ENCODE results near the gene L3HYPDH.

GRCh38 chr14:59435987-59436386 lies 48.2 kb downstream of the L3HYPDH start:
- TF ChIP-seq CTCF (IDR thresholded peaks at IDR 0.05; ENCODE audit: borderline replicate concordance, extremely low read depth, low read length, poor library complexity, severe bottlenecking) = no peak
- no peak for TF ChIP-seq EZH2 (IDR thresholded peaks at IDR 0.05; ENCODE audit: borderline replicate concordance, low read depth, low read length, severe bottlenecking)
